CD4-positive, alpha-beta T cell (primary cell): ENCODE data around the gene GAS7. TPM values are rescaled to one million over a fixed set of nuclear protein-coding genes. Genes with fewer than 3 reads are reported as not detected.

Experiments
- ATAC-seq: fragments of 200-7000 bp; cut with Tn5 transposase; one replicate; pipeline ENCODE4 v1.10.0; 2022; ENCODE audit warnings: mild to moderate bottlenecking; ENCODE audit not compliant: poor library complexity
- CTCF ChIA-PET: fragments of 350-600 bp; sonication (Branson Sonifier 250); formaldehyde crosslinking; loops from one replicate; lab custom pipeline; 2021; ENCODE audit warnings: antibody characterized with exemption, inconsistent platforms; lab: Charles Lee
- POLR2A ChIA-PET: fragments of 350-600 bp; sonication (Branson Sonifier 250); formaldehyde crosslinking; loops from one replicate; lab custom pipeline; 2021; ENCODE audit warnings: antibody characterized with exemption, inconsistent platforms; lab: Charles Lee
- DNase-seq, 14 experiments: peaks; one replicate each; pipeline ENCODE4 v3.0.0-alpha.2; 2013 to 2020; ENCODE audit warnings: mixed read lengths in 2 of 14
- H3K27ac ChIP-seq, 2 donors: one replicate each; pipeline versions ENCODE4 v1.5.1 to v1.7.0; 2013; ENCODE audit warnings: low read length in 2 of 2, low read depth in 1 of 2, mild to moderate bottlenecking in 1 of 2
- H3K27me3 ChIP-seq, 2 experiments: 1 replicate in 1 of 2; 2 replicates in 1 of 2; pipeline versions ENCODE4 v1.6.1 to v1.7.0; 2013; ENCODE audit warnings: low read length in 2 of 2, control low read depth in 1 of 2, mild to moderate bottlenecking in 1 of 2, moderate library complexity in 1 of 2; ENCODE audit not compliant: insufficient read depth in 2 of 2, control insufficient read depth in 1 of 2
- H3K36me3 ChIP-seq: one replicate; pipeline ENCODE4 v1.6.1; 2013; ENCODE audit warnings: low read length, control low read depth; ENCODE audit not compliant: insufficient read depth
- H3K4me1 ChIP-seq: one replicate; pipeline ENCODE4 v1.6.1; 2013; ENCODE audit warnings: low read length, control low read depth; ENCODE audit not compliant: insufficient read depth
- H3K4me3 ChIP-seq: one replicate; pipeline ENCODE4 v1.5.1; 2013; ENCODE audit warnings: mild to moderate bottlenecking, low read length, moderate library complexity
- H3K9me3 ChIP-seq, 2 experiments: 1 replicate in 1 of 2; 2 replicates in 1 of 2; pipeline versions ENCODE4 v1.6.1 to v1.7.0; 2013; ENCODE audit warnings: low read length in 2 of 2, mild to moderate bottlenecking in 2 of 2, control low read depth in 1 of 2, moderate library complexity in 1 of 2; ENCODE audit not compliant: control insufficient read depth in 1 of 2, insufficient read depth in 1 of 2
- H3K27ac Mint-ChIP-seq: one replicate; pipeline ENCODE4 v1.8.0; 2020; ENCODE audit warnings: mixed read lengths
- H3K27me3 Mint-ChIP-seq: one replicate; pipeline ENCODE4 v1.8.0; 2021; ENCODE audit warnings: mixed read lengths
- H3K36me3 Mint-ChIP-seq: one replicate; pipeline ENCODE4 v1.8.0; 2021; ENCODE audit warnings: low read depth, mixed read lengths
- H3K4me1 Mint-ChIP-seq: one replicate; pipeline ENCODE4 v1.8.0; 2021; ENCODE audit warnings: low read depth, mixed read lengths
- H3K4me3 Mint-ChIP-seq: one replicate; pipeline ENCODE4 v1.8.0; 2020; ENCODE audit warnings: mild to moderate bottlenecking, mixed read lengths
- H3K9me3 Mint-ChIP-seq: one replicate; pipeline ENCODE4 v1.8.0; 2020; ENCODE audit warnings: mixed read lengths
- CTCF ChIP-seq: fragments of 200-600 bp; IDR thresholded peaks from one replicate; pipeline ENCODE4 v1.8.0; 2022; ENCODE audit warnings: antibody characterized with exemption, mild to moderate bottlenecking
- intact Hi-C, 2 experiments: fragments of 100-400 bp; cut with DNase I in 1 of 2; cut with micrococcal nuclease in 1 of 2; formaldehyde crosslinking; loops; one replicate each; pipeline versions ENCODE4 v1.15.1 to v1.9.0; 2023 to 2025; cut with DNase I, micrococcal nuclease
- total RNA-seq, 174 experiments: library from RNA in 2 of 174; stranded (reverse) in 2 of 174; gene quantifications; one replicate each; pipeline ENCODE4 v1.2.3 and lab custom pipeline; 2021 to 2026

The GAS7 gene
- total RNA-seq, 2 experiments from 2014 or later, result 1.8 to 3.4 TPM

- Histone ChIP-seq H3K27me3 (no peaks in the 10 kb centered on the region), H3K36me3 (no peaks in the 10 kb centered on the region), H3K27ac (no peak overlapping the region), H3K4me3 (no peak overlapping the region), H3K9me3 (peaks cover 9 to 10% of the 10 kb centered on the region in 2 experiments), H3K4me1 (no peaks in the 10 kb centered on the region)
- H3K27ac Mint-ChIP-seq, result no peak overlapping the region
- H3K27me3 Mint-ChIP-seq, result no peaks in the 10 kb centered on the region
- ChIA-PET CTCF (no interaction called here), POLR2A (no interaction called here)
- no peak overlapping the region for H3K4me3 Mint-ChIP-seq
- DNase-seq (no peak), ATAC-seq (no peak)
- TF ChIP-seq CTCF, result no peak
- intact Hi-C loops, result no loop called here
- H3K36me3 Mint-ChIP-seq, result no peaks in the 10 kb centered on the region
- H3K9me3 Mint-ChIP-seq, result no peaks in the 10 kb centered on the region
- no peaks in the 10 kb centered on the region for H3K4me1 Mint-ChIP-seq
These were observed 11.8 kb upstream of the GAS7 start for GRCh38 chr17:10210151-10210574.

GRCh38 chr17:10208604-10209193 lies 10.3 kb upstream of the GAS7 start:
- H3K36me3 ChIP-seq, result no peaks in the 10 kb centered on the region
- Mint-ChIP-seq H3K9me3 (peaks cover 5% of the 10 kb centered on the region), H3K4me1 (no peaks in the 10 kb centered on the region), H3K36me3 (no peaks in the 10 kb centered on the region), H3K27me3 (peaks cover 4% of the 10 kb centered on the region), H3K4me3 (no peak overlapping the region), H3K27ac (no peak overlapping the region)
- intact Hi-C loops, result no loop called here
- peaks cover 10 to 16% of the 10 kb centered on the region in 2 experiments for H3K9me3 ChIP-seq
- no peaks in the 10 kb centered on the region for H3K4me1 ChIP-seq
- TF ChIP-seq CTCF, result no peak
- no peak for ATAC-seq
- H3K27ac ChIP-seq, result no peak overlapping the region
- no peak for DNase-seq
- no peak overlapping the region for H3K4me3 ChIP-seq
- ChIA-PET POLR2A (no interaction called here), CTCF (no interaction called here)
- H3K27me3 ChIP-seq, result no peaks in the 10 kb centered on the region

- ATAC-seq (no peak), DNase-seq (no peak)
- no peaks in the 10 kb centered on the region for H3K4me1 Mint-ChIP-seq
- H3K9me3 Mint-ChIP-seq, result peaks cover 7% of the 10 kb centered on the region
- Histone ChIP-seq H3K36me3 (no peaks in the 10 kb centered on the region), H3K4me3 (no peak overlapping the region), H3K4me1 (no peaks in the 10 kb centered on the region), H3K9me3 (peaks cover 14 to 16% of the 10 kb centered on the region in 2 experiments), H3K27me3 (no peaks in the 10 kb centered on the region), H3K27ac (no peak overlapping the region)
- no peak overlapping the region for H3K27ac Mint-ChIP-seq
- peaks cover 4% of the 10 kb centered on the region for H3K27me3 Mint-ChIP-seq
- H3K36me3 Mint-ChIP-seq, result no peaks in the 10 kb centered on the region
- ChIA-PET CTCF (no interaction called here), POLR2A (interaction anchor here (0.6 kb wide), 1 partner anchor 39 kb away, joined by 3 read pairs; no protein-coding TSS in a partner anchor)
- no peak for TF ChIP-seq CTCF
- intact Hi-C loops, result no loop called here
- H3K4me3 Mint-ChIP-seq, result no peak overlapping the region
These were observed 8.7 kb upstream of the GAS7 start for GRCh38 chr17:10207153-10207552.
